SK-N-SH (cell line): ENCODE measurements around the gene CBX6.

Source experiments
- EP300 ChIP-seq, 2 experiments: IDR thresholded peaks; 2 replicates each; pipeline versions ENCODE4 v1.4.0 to v1.6.1; 2012; ENCODE audit warnings: borderline replicate concordance in 1 of 2, low read depth in 1 of 2, low read length in 1 of 2
- POLR2AphosphoS5 ChIP-seq: IDR thresholded peaks from 2 replicates; pipeline ENCODE4 v1.6.1; 2012; ENCODE audit warnings: low read depth, low read length
- TF ChIP-seq, protein P1 (sequence below): IDR thresholded peaks from 2 replicates; pipeline ENCODE4; 2012

DNA sequence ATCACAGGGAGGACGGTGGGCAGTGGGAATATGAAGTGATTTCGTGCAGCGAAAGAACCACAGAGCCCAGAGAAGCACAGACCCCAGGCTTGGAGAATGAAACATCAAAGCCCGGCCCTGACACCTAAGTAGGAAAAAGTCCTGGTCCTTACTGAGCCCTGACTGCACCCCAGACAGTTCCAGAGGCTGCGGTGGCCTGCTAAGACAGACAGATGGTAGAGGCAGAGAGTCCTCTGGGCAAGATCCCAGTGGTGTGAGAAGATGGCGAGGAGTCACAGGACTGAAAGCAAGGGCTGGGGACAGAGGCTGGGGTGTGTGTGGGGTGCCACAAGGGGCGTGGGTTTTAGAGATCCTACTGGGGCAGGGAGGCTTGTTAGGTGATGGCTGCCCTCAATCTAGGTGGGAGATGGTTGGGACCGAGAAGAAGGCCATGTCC is 3.7 kb downstream of the CBX6 start:
- TF ChIP-seq EP300 (IDR thresholded peaks at IDR 0.05; ENCODE audit: borderline replicate concordance in 1 of 2, low read depth in 1 of 2, low read length in 1 of 2) (no peak), POLR2AphosphoS5 (no peak)
- TF ChIP-seq, protein P1, sequence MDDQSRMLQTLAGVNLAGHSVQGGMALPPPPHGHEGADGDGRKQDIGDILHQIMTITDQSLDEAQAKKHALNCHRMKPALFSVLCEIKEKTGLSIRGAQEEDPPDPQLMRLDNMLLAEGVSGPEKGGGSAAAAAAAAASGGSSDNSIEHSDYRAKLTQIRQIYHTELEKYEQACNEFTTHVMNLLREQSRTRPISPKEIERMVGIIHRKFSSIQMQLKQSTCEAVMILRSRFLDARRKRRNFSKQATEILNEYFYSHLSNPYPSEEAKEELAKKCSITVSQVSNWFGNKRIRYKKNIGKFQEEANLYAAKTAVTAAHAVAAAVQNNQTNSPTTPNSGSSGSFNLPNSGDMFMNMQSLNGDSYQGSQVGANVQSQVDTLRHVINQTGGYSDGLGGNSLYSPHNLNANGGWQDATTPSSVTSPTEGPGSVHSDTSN: no peak
